Ishikawa (cell line): Measurements from ENCODE around the gene PDCD1.

ENCODE experiments used
- CEBPB ChIP-seq: IDR thresholded peaks from 2 replicates; pipeline ENCODE4 v1.6.1; 2012
- EGR1 ChIP-seq: IDR thresholded peaks from 2 replicates; pipeline ENCODE4 v1.6.1; 2012
- EP300 ChIP-seq: IDR thresholded peaks from 2 replicates; pipeline ENCODE4 v1.6.1; 2012; ENCODE audit warnings: borderline replicate concordance
- FOXM1 ChIP-seq: IDR thresholded peaks from 2 replicates; pipeline ENCODE4 v1.6.1; 2012; ENCODE audit warnings: low read depth, borderline replicate concordance
- MAX ChIP-seq: IDR thresholded peaks from 2 replicates; pipeline ENCODE4 v1.6.1; 2012
- NFIC ChIP-seq: IDR thresholded peaks from 2 replicates; pipeline ENCODE4 v1.6.1; 2012
- REST ChIP-seq: IDR thresholded peaks from 2 replicates; pipeline ENCODE4 v1.6.1; 2012; ENCODE audit warnings: low read depth, mild to moderate bottlenecking
- TAF1 ChIP-seq: IDR thresholded peaks from 2 replicates; pipeline ENCODE4 v1.6.1; 2012; ENCODE audit warnings: low read depth, mild to moderate bottlenecking
- TCF12 ChIP-seq: IDR thresholded peaks from 2 replicates; pipeline ENCODE4 v1.6.1; 2012; ENCODE audit warnings: low read depth
- TEAD4 ChIP-seq: IDR thresholded peaks from 2 replicates; pipeline ENCODE4 v1.6.1; 2012
- USF1 ChIP-seq: IDR thresholded peaks from 2 replicates; pipeline ENCODE4 v1.6.1; 2012
- YY1 ChIP-seq: IDR thresholded peaks from 2 replicates; pipeline ENCODE4 v1.6.1; 2012; ENCODE audit warnings: low read depth
- ZBTB7A ChIP-seq: IDR thresholded peaks from 2 replicates; pipeline ENCODE4 v1.6.1; 2012; ENCODE audit warnings: low read depth

PDCD1 gene

GRCh38 chr2:241885946-241886643, 27.4 kb upstream of the PDCD1 start:
- TF ChIP-seq TCF12 (no peak), ZBTB7A (no peak), EGR1 (no peak), TEAD4 (no peak), YY1 (no peak), TAF1 (no peak), REST (no peak), USF1 (no peak), NFIC (no peak), CEBPB (no peak), FOXM1 (no peak), MAX (no peak)

- TF ChIP-seq REST (no peak), MAX (no peak), TCF12 (no peak)
These were observed 26.7 kb upstream of the PDCD1 start for GRCh38 chr2:241885291-241885945.

- TF ChIP-seq NFIC, result no peak
- TF ChIP-seq CEBPB, result no peak
- no peak for TF ChIP-seq TEAD4
- TF ChIP-seq EP300, result no peak
- TF ChIP-seq FOXM1, result no peak
- TF ChIP-seq ZBTB7A, result no peak
These were observed 26.2 kb upstream of the PDCD1 start for GRCh38 chr2:241884951-241885290.

GRCh38 chr2:241882091-241882625, 23.5 kb upstream of the PDCD1 start:
- TF ChIP-seq USF1 (peak; percentile 87), YY1 (no peak), TCF12 (no peak), MAX (peak; percentile 31; the same call in 1 of the 2 replicates), FOXM1 (no peak), EGR1 (peak; percentile 23; the same call in 1 of the 2 replicates), TAF1 (no peak), TEAD4 (no peak), ZBTB7A (no peak), NFIC (no peak)

GRCh38 chr2:241880311-241881073, 21.8 kb upstream of the PDCD1 start:
- TF ChIP-seq YY1 (no peak), ZBTB7A (no peak), TEAD4 (no peak), NFIC (no peak), CEBPB (no peak), TAF1 (no peak), MAX (no peak)
